HepG2 (cell line): ENCODE results near the gene GPBP1. TPM values are rescaled to one million over a fixed set of nuclear protein-coding genes. Genes with fewer than 3 reads are reported as not detected.
A peak's percentile ranks its signal among the peaks of the same experiment; 100 is the strongest.

Source experiments
- CENPX ChIP-seq: sonication (generic); formaldehyde crosslinking; IDR thresholded peaks from 2 replicates; pipeline ENCODE4 v1.9.0; 2021; ENCODE audit warnings: mild to moderate bottlenecking, missing genetic modification reagents, moderate library complexity
- E2F1 ChIP-seq: sonication (generic); formaldehyde crosslinking; IDR thresholded peaks from 2 replicates; pipeline ENCODE4 v1.5.0; 2020; ENCODE audit warnings: missing genetic modification reagents
- EZH2 ChIP-seq: conservative IDR thresholded peaks from 2 replicates; pipeline ENCODE4 v1.6.1; 2012; ENCODE audit warnings: mild to moderate bottlenecking, low read depth, low read length, moderate library complexity
- GATA4 ChIP-seq: sonication (generic); IDR thresholded peaks from 2 replicates; pipeline ENCODE4 v1.6.1; 2016; ENCODE audit warnings: antibody characterized with exemption, low read depth, borderline replicate concordance
- GLMP ChIP-seq: sonication (generic); formaldehyde crosslinking; IDR thresholded peaks from 2 replicates; pipeline ENCODE4 v1.9.0; 2021; ENCODE audit warnings: missing genetic modification reagents, mild to moderate bottlenecking, borderline replicate concordance
- HOXA9 ChIP-seq: sonication (generic); formaldehyde crosslinking; IDR thresholded peaks from 2 replicates; pipeline ENCODE4 v1.8.1; 2022; ENCODE audit warnings: missing genetic modification reagents, mild to moderate bottlenecking, moderate library complexity, borderline replicate concordance
- KLF6 ChIP-seq: IDR thresholded peaks from 2 replicates; pipeline ENCODE4 v1.8.0; 2016; ENCODE audit warnings: missing biosample characterization, missing genetic modification reagents
- MAFF ChIP-seq: IDR thresholded peaks from 2 replicates; pipeline ENCODE4 v1.6.1; 2011; ENCODE audit warnings: low read depth, low read length, improper control_type of control experiment
- MTA1 ChIP-seq: sonication (generic); formaldehyde crosslinking; IDR thresholded peaks from 2 replicates; pipeline ENCODE4 v1.4.0; 2020; ENCODE audit warnings: missing genetic modification reagents, mild to moderate bottlenecking, borderline replicate concordance
- NFRKB ChIP-seq: fragments of 450-650 bp; IDR thresholded peaks from 2 replicates; pipeline ENCODE4 v1.6.1; 2017
- RAD51 ChIP-seq: fragments of 450-650 bp; IDR thresholded peaks from 2 replicates; pipeline ENCODE4 v1.6.1; 2016; ENCODE audit warnings: borderline replicate concordance
- THAP9 ChIP-seq: sonication (generic); formaldehyde crosslinking; IDR thresholded peaks from 2 replicates; pipeline ENCODE4; 2020; ENCODE audit warnings: missing genetic modification reagents, mild to moderate bottlenecking, borderline replicate concordance
- THYN1 ChIP-seq: sonication (generic); formaldehyde crosslinking; IDR thresholded peaks from 2 replicates; pipeline ENCODE4 v1.8.1; 2023; ENCODE audit warnings: low read depth, mild to moderate bottlenecking, moderate library complexity, missing genetic modification reagents, borderline replicate concordance
- ZBTB33 ChIP-seq: sonication (generic); formaldehyde crosslinking; IDR thresholded peaks from 2 replicates; pipeline ENCODE4 v1.4.0; 2020; ENCODE audit warnings: missing genetic modification reagents
- ZNF224 ChIP-seq: sonication (generic); formaldehyde crosslinking; IDR thresholded peaks from 2 replicates; pipeline ENCODE4 v1.5.0; 2020; ENCODE audit warnings: mild to moderate bottlenecking, missing genetic modification reagents
- ZNF652 ChIP-seq: IDR thresholded peaks from 2 replicates; pipeline ENCODE4 v1.6.1; 2016; ENCODE audit warnings: low read depth, borderline replicate concordance
- ZNF709 ChIP-seq: sonication (generic); formaldehyde crosslinking; IDR thresholded peaks from 2 replicates; pipeline ENCODE4 v1.5.0; 2020; ENCODE audit warnings: mild to moderate bottlenecking, missing genetic modification reagents
- ZNF713 ChIP-seq: sonication (generic); formaldehyde crosslinking; IDR thresholded peaks from 2 replicates; pipeline ENCODE4 v1.4.0; 2020; ENCODE audit warnings: mild to moderate bottlenecking, missing genetic modification reagents
- ZUFSP ChIP-seq: sonication (generic); formaldehyde crosslinking; IDR thresholded peaks from 2 replicates; pipeline ENCODE4 v1.9.0; 2021; ENCODE audit warnings: missing genetic modification reagents, mild to moderate bottlenecking, borderline replicate concordance
- ZZZ3 ChIP-seq: sonication (generic); formaldehyde crosslinking; IDR thresholded peaks from 2 replicates; pipeline ENCODE4 v1.4.0; 2020; ENCODE audit warnings: missing genetic modification reagents, mild to moderate bottlenecking, borderline replicate concordance
- polyA plus RNA-seq, 8 experiments: library from polyadenylated mRNA; depleted of rRNA in 3 of 8; stranded (reverse) in 7 of 8; unstranded in 1 of 8; fragments of >200 nt; fragmentation: Illumina TruSeq in 4 of 8; extraction: Trizol in 4 of 8; gene quantifications; 2 replicates each; pipeline versions ENCODE4 v1.2.1 to v1.2.3, GENCODE V29; 2011 to 2016; ENCODE audit warnings: low read depth in 4 of 8, missing spikeins in 1 of 8, mixed read lengths in 1 of 8; ENCODE audit not compliant: insufficient read depth in 1 of 8
- total RNA-seq, 5 experiments: library from RNA; depleted of rRNA; stranded (reverse); fragments of >200 nt; fragmentation: Illumina TruSeq; extraction: Trizol; gene quantifications; 2 replicates each; pipeline ENCODE4 v1.2.3, GENCODE V29; 2016; ENCODE audit warnings: low read depth in 1 of 5

GPBP1 gene
- total and polyA plus RNA-seq, 2 of the 13 experiments (the other 11 are each of a cell fraction or from before 2014, with no cell fraction given), result 27.1 to 72.2 TPM

DNA sequence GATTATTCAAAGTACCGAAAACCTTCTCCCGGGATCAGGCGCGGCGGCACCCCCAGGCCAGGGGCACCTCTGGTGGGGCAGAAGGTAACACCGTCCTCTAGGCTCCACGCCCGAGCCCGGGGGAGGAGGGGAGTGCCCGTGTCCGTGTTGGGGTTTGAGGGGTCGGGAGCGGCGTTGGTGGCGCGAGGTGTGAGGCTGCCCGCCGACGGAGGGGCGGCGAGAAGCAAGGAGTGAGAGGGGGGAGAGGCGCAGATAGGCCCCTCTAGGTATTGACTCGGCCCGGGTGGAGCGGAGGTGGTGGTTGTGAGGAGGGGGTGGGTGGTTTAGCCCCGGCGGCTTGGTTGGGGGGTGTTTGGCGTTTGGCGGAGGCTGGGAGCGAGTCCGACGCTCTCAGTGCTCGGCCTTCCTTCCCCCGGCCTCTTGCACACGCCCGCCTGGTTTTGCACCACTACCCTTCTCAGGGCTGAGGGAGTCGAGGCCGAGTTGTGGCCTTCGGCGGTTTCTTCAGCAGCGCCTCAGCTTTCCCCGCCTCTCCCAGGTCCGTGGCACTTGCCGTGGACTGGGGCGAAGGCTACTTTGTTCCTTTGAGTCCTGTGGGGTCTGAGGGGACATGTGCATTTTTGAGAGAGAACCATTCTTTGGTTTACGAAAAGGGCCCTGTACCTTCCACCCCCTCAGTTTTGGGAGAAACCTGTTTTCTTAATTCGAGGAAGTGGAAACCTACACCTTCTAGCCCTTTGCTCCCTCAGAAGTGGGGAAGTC, 450 bp downstream of the GPBP1 start (continued):
- no peak for TF ChIP-seq ZNF709
- no peak for TF ChIP-seq ZBTB33 (CRISPR knock-in tag)
- no peak for TF ChIP-seq GLMP (CRISPR knock-in tag)
- TF ChIP-seq ZNF652 (CRISPR knock-in tag), result no peak
- TF ChIP-seq HOXA9 (CRISPR knock-in tag), result no peak
- TF ChIP-seq E2F1 (CRISPR knock-in tag), result no peak
- TF ChIP-seq KLF6 (CRISPR knock-in tag), result no peak
- TF ChIP-seq MTA1, result no peak; the same call in 1 of the 2 replicates
- TF ChIP-seq GATA4, result no peak
- no peak for TF ChIP-seq THYN1 (CRISPR knock-in tag)
- TF ChIP-seq THAP9 (CRISPR knock-in tag), result peak; percentile 75; the same call in 1 of the 2 replicates
- no peak for TF ChIP-seq RAD51
- no peak for TF ChIP-seq MAFF
- TF ChIP-seq EZH2, result no peak
- TF ChIP-seq ZNF713 (CRISPR knock-in tag), result no peak
- no peak for TF ChIP-seq NFRKB
- no peak for TF ChIP-seq ZZZ3 (CRISPR knock-in tag)
- no peak for TF ChIP-seq ZUFSP (CRISPR knock-in tag)
- TF ChIP-seq ZNF224 (CRISPR knock-in tag), result no peak
- no peak for TF ChIP-seq CENPX (CRISPR knock-in tag)
